ENCODE measurements around the gene NTM. TPM values are rescaled to one million over a fixed set of nuclear protein-coding genes. Genes with fewer than 3 reads are reported as not detected.
A peak's percentile ranks its signal among the peaks of the same experiment; 100 is the strongest.

Gene NTM
- total and polyA plus RNA-seq, 2 experiments from 2014 or later, result 25.9 to 49.0 TPM

GRCh38 chr11:131942878-131943277 is 572.5 kb downstream of the NTM start:
- no peak for DNase-seq
- no peaks in the 10 kb centered on the region for H3K9me2 ChIP-seq (ENCODE audit: insufficient read depth)
- no peaks in the 10 kb centered on the region for H3K9me3 ChIP-seq (ENCODE audit: low read depth)
- in situ Hi-C loops (cut with MboI), result no loop called here
- H3K4me3 ChIP-seq, result no peak overlapping the region
- WGBS, 2 experiments (ENCODE audit: low coverage in 1 of 2, low lambda C conversion rate in 2 of 2, missing lambda C conversion rate in 2 of 2), result 70 to 72% methylated on average over 7 of the region's 7 CpGs
- TF ChIP-seq EZH2 (IDR thresholded peaks at IDR 0.05; ENCODE audit: insufficient read depth, poor library complexity, severe bottlenecking) (no peak), EZH2phosphoT487 (IDR thresholded peaks at IDR 0.05; ENCODE audit: insufficient read depth, low read depth) (no peak)
- H3K9ac ChIP-seq, result no peak overlapping the region
- H3K79me2 ChIP-seq (ENCODE audit: insufficient read depth), result peaks cover 14% of the 10 kb centered on the region; the same call in 1 of the 2 replicates
- H3K4me2 ChIP-seq (ENCODE audit: unreplicated experiment), result no peak overlapping the region
- no peaks in the 10 kb centered on the region for H3K36me3 ChIP-seq (ENCODE audit: low read depth)
- no peaks in the 10 kb centered on the region for H3K27me3 ChIP-seq (replicated peaks; ENCODE audit: insufficient read depth)
- no peak overlapping the region for H3K27ac ChIP-seq
- no peak overlapping the region for H2AFZ ChIP-seq
- H3K4me1 ChIP-seq (ENCODE audit: insufficient read depth), result no peaks in the 10 kb centered on the region
- H4K20me1 ChIP-seq (ENCODE audit: insufficient read depth), result no peaks in the 10 kb centered on the region
- H3F3A ChIP-seq (ENCODE audit: insufficient read depth), result no peaks in the 10 kb centered on the region

GRCh38 chr11:131943295-131943694 is 572.9 kb downstream of the NTM start:
- Histone ChIP-seq H3K27ac (no peak overlapping the region), H3K27me3 (replicated peaks; ENCODE audit: insufficient read depth) (no peaks in the 10 kb centered on the region), H3K4me1 (ENCODE audit: insufficient read depth) (no peaks in the 10 kb centered on the region), H3K4me2 (ENCODE audit: unreplicated experiment) (no peak overlapping the region), H2AFZ (no peak overlapping the region), H3K9me2 (ENCODE audit: insufficient read depth) (no peaks in the 10 kb centered on the region), H3K9me3 (ENCODE audit: low read depth) (no peaks in the 10 kb centered on the region), H3K36me3 (ENCODE audit: low read depth) (no peaks in the 10 kb centered on the region), H3F3A (ENCODE audit: insufficient read depth) (no peaks in the 10 kb centered on the region), H3K4me3 (no peak overlapping the region), H3K79me2 (ENCODE audit: insufficient read depth) (0 out of 2 replicates have a peak, but pooled peaks cover 10% of the 10 kb centered on the region), H3K9ac (no peak overlapping the region), H4K20me1 (ENCODE audit: insufficient read depth) (no peaks in the 10 kb centered on the region)
- in situ Hi-C loops (cut with MboI), result no loop called here
- DNase-seq, result no peak
- 77% methylated on average over 6 of the region's 6 CpGs for WGBS, 2 experiments (ENCODE audit: low coverage in 1 of 2, low lambda C conversion rate in 2 of 2, missing lambda C conversion rate in 2 of 2)
- no peak for TF ChIP-seq EZH2 (IDR thresholded peaks at IDR 0.05; ENCODE audit: insufficient read depth, poor library complexity, severe bottlenecking)
- no peak for TF ChIP-seq EZH2phosphoT487 (IDR thresholded peaks at IDR 0.05; ENCODE audit: insufficient read depth, low read depth)

GRCh38 chr11:131944736-131945135 is 574.3 kb downstream of the NTM start:
- Histone ChIP-seq H3K27ac (no peak overlapping the region), H4K20me1 (ENCODE audit: insufficient read depth) (no peaks in the 10 kb centered on the region), H2AFZ (no peak overlapping the region), H3K4me2 (ENCODE audit: unreplicated experiment) (no peak overlapping the region), H3K79me2 (ENCODE audit: insufficient read depth) (0 out of 2 replicates have a peak, but pooled peaks cover 7% of the 10 kb centered on the region), H3K27me3 (replicated peaks; ENCODE audit: insufficient read depth) (no peaks in the 10 kb centered on the region), H3F3A (ENCODE audit: insufficient read depth) (no peaks in the 10 kb centered on the region), H3K9me3 (ENCODE audit: low read depth) (no peaks in the 10 kb centered on the region), H3K4me1 (ENCODE audit: insufficient read depth) (no peaks in the 10 kb centered on the region), H3K36me3 (ENCODE audit: low read depth) (no peaks in the 10 kb centered on the region), H3K4me3 (no peak overlapping the region), H3K9ac (no peak overlapping the region), H3K9me2 (ENCODE audit: insufficient read depth) (no peaks in the 10 kb centered on the region)
- in situ Hi-C loops (cut with MboI), result no loop called here
- TF ChIP-seq EZH2phosphoT487 (IDR thresholded peaks at IDR 0.05; ENCODE audit: insufficient read depth, low read depth), result no peak
- TF ChIP-seq EZH2 (IDR thresholded peaks at IDR 0.05; ENCODE audit: insufficient read depth, poor library complexity, severe bottlenecking), result no peak
- WGBS, 2 experiments (ENCODE audit: low coverage in 1 of 2, low lambda C conversion rate in 2 of 2, missing lambda C conversion rate in 2 of 2), result 90 to 95% methylated on average over 6 of the region's 6 CpGs
- DNase-seq, result peak; percentile 28

- no peaks in the 10 kb centered on the region for H3K36me3 ChIP-seq (ENCODE audit: low read depth)
- in situ Hi-C loops (cut with MboI), result no loop called here
- H3K27ac ChIP-seq, result no peak overlapping the region
- H3K9ac ChIP-seq, result no peak overlapping the region
- H3K9me2 ChIP-seq (ENCODE audit: insufficient read depth), result no peaks in the 10 kb centered on the region
- no peak overlapping the region for H3K4me2 ChIP-seq (ENCODE audit: unreplicated experiment)
- no peaks in the 10 kb centered on the region for H3K79me2 ChIP-seq (ENCODE audit: insufficient read depth)
- H3K9me3 ChIP-seq (ENCODE audit: low read depth), result no peaks in the 10 kb centered on the region
- no peaks in the 10 kb centered on the region for H4K20me1 ChIP-seq (ENCODE audit: insufficient read depth)
- no peak overlapping the region for H3K4me3 ChIP-seq
- H3K4me1 ChIP-seq (ENCODE audit: insufficient read depth), result no peaks in the 10 kb centered on the region
- H3F3A ChIP-seq (ENCODE audit: insufficient read depth), result no peaks in the 10 kb centered on the region
- TF ChIP-seq EZH2phosphoT487 (IDR thresholded peaks at IDR 0.05; ENCODE audit: insufficient read depth, low read depth) (no peak), EZH2 (IDR thresholded peaks at IDR 0.05; ENCODE audit: insufficient read depth, poor library complexity, severe bottlenecking) (no peak)
- no peak for DNase-seq
- H2AFZ ChIP-seq, result no peak overlapping the region
- no peaks in the 10 kb centered on the region for H3K27me3 ChIP-seq (replicated peaks; ENCODE audit: insufficient read depth)
- WGBS, 2 experiments (ENCODE audit: low coverage in 1 of 2, low lambda C conversion rate in 2 of 2, missing lambda C conversion rate in 2 of 2), result 98 to 99% methylated on average over 7 of the region's 7 CpGs
Measured at GRCh38 chr11:131945706-131946105, 575.3 kb downstream of the NTM start.

GRCh38 chr11:131947511-131947910 is 577.1 kb downstream of the NTM start:
- Histone ChIP-seq H3K4me1 (ENCODE audit: insufficient read depth) (no peaks in the 10 kb centered on the region), H2AFZ (no peak overlapping the region), H3K4me2 (ENCODE audit: unreplicated experiment) (no peak overlapping the region), H3K27me3 (replicated peaks; ENCODE audit: insufficient read depth) (no peaks in the 10 kb centered on the region), H3K9me2 (ENCODE audit: insufficient read depth) (no peaks in the 10 kb centered on the region), H3K9ac (no peak overlapping the region), H3F3A (ENCODE audit: insufficient read depth) (no peaks in the 10 kb centered on the region), H4K20me1 (ENCODE audit: insufficient read depth) (no peaks in the 10 kb centered on the region), H3K4me3 (no peak overlapping the region), H3K9me3 (ENCODE audit: low read depth) (no peaks in the 10 kb centered on the region), H3K36me3 (ENCODE audit: low read depth) (no peaks in the 10 kb centered on the region), H3K27ac (no peak overlapping the region), H3K79me2 (ENCODE audit: insufficient read depth) (no peaks in the 10 kb centered on the region)
- WGBS, 2 experiments (ENCODE audit: low coverage in 1 of 2, low lambda C conversion rate in 2 of 2, missing lambda C conversion rate in 2 of 2), result 98 to 100% methylated on average over 2 of the region's 2 CpGs
- no peak for DNase-seq
- in situ Hi-C loops (cut with MboI), result no loop called here
- TF ChIP-seq EZH2 (IDR thresholded peaks at IDR 0.05; ENCODE audit: insufficient read depth, poor library complexity, severe bottlenecking) (no peak), EZH2phosphoT487 (IDR thresholded peaks at IDR 0.05; ENCODE audit: insufficient read depth, low read depth) (no peak)

All from GM23248 (cell line).